Measurements from ENCODE around the gene BCL3.

- no peak; the same call in 1 of the 2 replicates for TF ChIP-seq CTCF (IDR thresholded peaks at IDR 0.05; ENCODE audit: low read length)
- no peak for TF ChIP-seq EZH2 (IDR thresholded peaks at IDR 0.05; ENCODE audit: borderline replicate concordance, low read length)
Observed at GRCh38 chr19:44740351-44740824, 8.1 kb upstream of the BCL3 start.
